Endothelial cell (in vitro differentiated cells): ENCODE measurements around the gene RERE. TPM values are rescaled to one million over a fixed set of nuclear protein-coding genes. Genes with fewer than 3 reads are reported as not detected.

Experiments used
- DNase-seq: peaks from one replicate; pipeline ENCODE4 v3.0.0; 2021; ENCODE audit warnings: low spot score
- H3K27ac Mint-ChIP-seq: one replicate; pipeline ENCODE4 v1.8.0; 2021; ENCODE audit warnings: mixed read lengths, inconsistent platforms; ENCODE audit not compliant: unreplicated experiment
- H3K27me3 Mint-ChIP-seq: one replicate; pipeline ENCODE4 v1.8.0; 2021; ENCODE audit warnings: mild to moderate bottlenecking, moderate library complexity, mixed read lengths, inconsistent platforms; ENCODE audit not compliant: unreplicated experiment
- H3K36me3 Mint-ChIP-seq: one replicate; pipeline ENCODE4 v1.8.0; 2021; ENCODE audit warnings: mild to moderate bottlenecking, low read depth, mixed read lengths, inconsistent platforms; ENCODE audit not compliant: unreplicated experiment
- H3K4me1 Mint-ChIP-seq: one replicate; pipeline ENCODE4 v1.8.0; 2021; ENCODE audit warnings: mild to moderate bottlenecking, mixed read lengths, inconsistent platforms; ENCODE audit not compliant: unreplicated experiment
- H3K4me3 Mint-ChIP-seq: one replicate; pipeline ENCODE4 v1.8.0; 2021; ENCODE audit warnings: mild to moderate bottlenecking, mixed read lengths, inconsistent platforms; ENCODE audit not compliant: unreplicated experiment
- H3K9me3 Mint-ChIP-seq: one replicate; pipeline ENCODE4 v1.8.0; 2021; ENCODE audit warnings: mixed read lengths, inconsistent platforms; ENCODE audit not compliant: unreplicated experiment
- CTCF ChIP-seq: fragments of 200-600 bp; sonication (generic); IDR thresholded peaks from one replicate; pipeline ENCODE4 v1.5.0; 2021; ENCODE audit warnings: antibody characterized with exemption; ENCODE audit not compliant: unreplicated experiment
- total RNA-seq: library from RNA; stranded (reverse); fragmentation: NEBNext Ultra II Directional; extraction: Animal tissue kit (Norgen Biotek cat#: 25700); gene quantifications from one replicate; pipeline ENCODE4 v1.2.1, GENCODE V29; 2021; ENCODE audit not compliant: unreplicated experiment

Gene RERE
- total RNA-seq, 1 donor from 2014 or later, result 115 TPM

GRCh38 chr1:8420318-8420717 is 397.1 kb downstream of the RERE start:
- no peaks in the 10 kb centered on the region for H3K9me3 Mint-ChIP-seq
- no peak overlapping the region for H3K27ac Mint-ChIP-seq
- H3K4me3 Mint-ChIP-seq, result no peak overlapping the region
- DNase-seq, result no peak
- no peak for TF ChIP-seq CTCF
- H3K36me3 Mint-ChIP-seq, result peaks cover 14% of the 10 kb centered on the region
- H3K4me1 Mint-ChIP-seq, result peaks cover 32% of the 10 kb centered on the region
- H3K27me3 Mint-ChIP-seq, result peaks cover 12% of the 10 kb centered on the region

GRCh38 chr1:8419861-8420260 is 397.6 kb downstream of the RERE start:
- Mint-ChIP-seq H3K27me3 (peaks cover 10% of the 10 kb centered on the region), H3K4me3 (peak overlapping the region; percentile 54), H3K36me3 (peaks cover 14% of the 10 kb centered on the region), H3K27ac (no peak overlapping the region), H3K9me3 (no peaks in the 10 kb centered on the region), H3K4me1 (peaks cover 30% of the 10 kb centered on the region)
- TF ChIP-seq CTCF, result no peak
- no peak for DNase-seq

- Mint-ChIP-seq H3K27me3 (peaks cover 8% of the 10 kb centered on the region), H3K36me3 (peaks cover 14% of the 10 kb centered on the region), H3K4me3 (no peak overlapping the region), H3K9me3 (no peaks in the 10 kb centered on the region), H3K4me1 (peaks cover 23% of the 10 kb centered on the region), H3K27ac (no peak overlapping the region)
- no peak for DNase-seq
- no peak for TF ChIP-seq CTCF
Measured at GRCh38 chr1:8419172-8419571, 398.3 kb downstream of the RERE start.

GRCh38 chr1:8418301-8418700 is 399.1 kb downstream of the RERE start:
- no peak for DNase-seq
- no peak for TF ChIP-seq CTCF
- Mint-ChIP-seq H3K27ac (peak overlapping the region; percentile 53), H3K27me3 (peaks cover 6% of the 10 kb centered on the region), H3K9me3 (no peaks in the 10 kb centered on the region), H3K4me3 (peak overlapping the region; percentile 42), H3K36me3 (peaks cover 14% of the 10 kb centered on the region), H3K4me1 (peaks cover 22% of the 10 kb centered on the region)

- peak overlapping the region; percentile 77 for H3K27ac Mint-ChIP-seq
- TF ChIP-seq CTCF, result no peak
- no peak overlapping the region for H3K4me3 Mint-ChIP-seq
- peaks cover 3% of the 10 kb centered on the region for H3K27me3 Mint-ChIP-seq
- H3K4me1 Mint-ChIP-seq, result peaks cover 22% of the 10 kb centered on the region
- H3K36me3 Mint-ChIP-seq, result peaks cover 14% of the 10 kb centered on the region
- H3K9me3 Mint-ChIP-seq, result no peaks in the 10 kb centered on the region
- DNase-seq, result no peak
Measured at GRCh38 chr1:8417625-8418024, 399.8 kb downstream of the RERE start.
